ENCODE results near the gene BBS9.

DNA sequence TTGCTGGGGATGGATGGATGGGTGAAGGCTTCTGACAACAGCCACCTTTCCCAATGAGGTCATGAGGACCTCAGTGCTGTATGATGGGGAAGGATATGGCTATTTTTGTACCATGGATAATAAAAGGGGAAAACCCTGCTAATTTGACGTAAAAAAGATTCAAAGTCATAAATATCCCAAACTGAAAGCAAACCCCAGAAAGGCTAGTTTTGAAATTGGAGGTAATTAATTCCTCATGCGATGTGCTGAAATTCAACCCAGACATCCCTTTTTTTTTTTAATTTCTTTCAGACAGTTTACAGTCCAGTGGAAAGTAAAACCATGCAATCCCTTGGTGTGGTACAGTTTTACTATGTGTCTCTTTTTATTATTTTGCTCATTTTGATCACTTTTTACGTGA lies 521.5 kb downstream of the BBS9 start:
- no peak for TF ChIP-seq CTCF (IDR thresholded peaks at IDR 0.05; ENCODE audit: low read depth, low read length, missing input control)
- TF ChIP-seq, protein P1, sequence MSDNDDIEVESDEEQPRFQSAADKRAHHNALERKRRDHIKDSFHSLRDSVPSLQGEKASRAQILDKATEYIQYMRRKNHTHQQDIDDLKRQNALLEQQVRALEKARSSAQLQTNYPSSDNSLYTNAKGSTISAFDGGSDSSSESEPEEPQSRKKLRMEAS (IDR thresholded peaks at IDR 0.05) = no peak
- no peak for TF ChIP-seq SP1 (IDR thresholded peaks at IDR 0.05)
- no peak for TF ChIP-seq ATF3 (IDR thresholded peaks at IDR 0.05)
- TF ChIP-seq GABPA (IDR thresholded peaks at IDR 0.05 in 1 of 2, conservative IDR thresholded peaks at IDR 0.05 in 1 of 2) = no peak
